Bronchial epithelial cell (primary cell): ENCODE data around the gene SKA3. TPM values are rescaled to one million over a fixed set of nuclear protein-coding genes. Genes with fewer than 3 reads are reported as not detected.

Experiments used
- DNase-seq: peaks from one replicate; pipeline ENCODE4 v3.0.0-alpha.2; 2010; ENCODE audit warnings: low read depth
- FAIRE-seq: peaks from 2 replicates; lab custom pipeline; 2011; peaks lifted over from hg19 to GRCh38; lab: Jason Lieb, UNC
- H3K27me3 ChIP-seq: 2 replicates; pipeline ENCODE4 v1.5.1; 2011; ENCODE audit warnings: low read length; ENCODE audit not compliant: control insufficient read depth, insufficient read depth
- H3K36me3 ChIP-seq: 2 replicates; pipeline ENCODE4 v1.5.1; 2011; ENCODE audit warnings: low read length; ENCODE audit not compliant: control insufficient read depth, insufficient read depth
- H3K4me3 ChIP-seq: 2 replicates; pipeline ENCODE4 v1.5.1; 2011; ENCODE audit warnings: mild to moderate bottlenecking, low read depth, low read length, control low read depth
- CTCF ChIP-seq: IDR thresholded peaks from 2 replicates; pipeline ENCODE4 v1.5.1; 2011; ENCODE audit warnings: mild to moderate bottlenecking, moderate library complexity, low read length, control low read depth, inconsistent platforms; ENCODE audit not compliant: insufficient read depth, severe bottlenecking
- total RNA-seq: library from RNA; depleted of rRNA; stranded (reverse); fragments of >200 nt; gene quantifications from 2 replicates; pipeline ENCODE4 v1.2.1, GENCODE V29; 2014

The SKA3 gene
- total RNA-seq, 1 donor from 2014 or later: 1.8 TPM

DNA sequence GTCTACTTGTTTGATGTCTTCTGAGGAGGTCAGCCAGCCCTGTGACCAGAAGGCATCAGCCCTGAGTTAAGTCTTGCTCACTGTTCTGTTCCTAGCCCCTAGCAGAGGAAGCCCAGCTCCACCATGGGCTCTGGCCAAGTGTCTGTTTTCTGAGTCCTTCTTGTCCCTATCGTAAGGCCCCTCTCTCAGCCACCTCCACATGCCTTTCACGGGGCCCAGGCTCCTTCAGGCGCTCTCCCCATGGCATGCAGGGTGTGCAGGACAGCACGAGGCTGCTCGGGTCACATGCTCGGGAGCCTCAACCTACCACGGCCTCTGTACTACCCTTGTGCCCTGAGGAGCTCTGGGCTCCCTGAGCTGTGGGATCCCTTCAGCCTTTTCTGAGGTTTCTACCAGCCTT, 67.2 kb downstream of the SKA3 start:
- FAIRE-seq: no peak
- DNase-seq: no peak
- Histone ChIP-seq H3K36me3 (no peaks in the 10 kb centered on the region), H3K4me3 (no peak overlapping the region), H3K27me3 (no peaks in the 10 kb centered on the region)
- no peak for TF ChIP-seq CTCF

- FAIRE-seq: no peak
- no peaks in the 10 kb centered on the region for H3K27me3 ChIP-seq
- H3K4me3 ChIP-seq: no peak overlapping the region
- no peaks in the 10 kb centered on the region for H3K36me3 ChIP-seq
- no peak for DNase-seq
- no peak for TF ChIP-seq CTCF
Observed at GRCh38 chr13:21106089-21106488, 70.3 kb downstream of the SKA3 start.

DNA sequence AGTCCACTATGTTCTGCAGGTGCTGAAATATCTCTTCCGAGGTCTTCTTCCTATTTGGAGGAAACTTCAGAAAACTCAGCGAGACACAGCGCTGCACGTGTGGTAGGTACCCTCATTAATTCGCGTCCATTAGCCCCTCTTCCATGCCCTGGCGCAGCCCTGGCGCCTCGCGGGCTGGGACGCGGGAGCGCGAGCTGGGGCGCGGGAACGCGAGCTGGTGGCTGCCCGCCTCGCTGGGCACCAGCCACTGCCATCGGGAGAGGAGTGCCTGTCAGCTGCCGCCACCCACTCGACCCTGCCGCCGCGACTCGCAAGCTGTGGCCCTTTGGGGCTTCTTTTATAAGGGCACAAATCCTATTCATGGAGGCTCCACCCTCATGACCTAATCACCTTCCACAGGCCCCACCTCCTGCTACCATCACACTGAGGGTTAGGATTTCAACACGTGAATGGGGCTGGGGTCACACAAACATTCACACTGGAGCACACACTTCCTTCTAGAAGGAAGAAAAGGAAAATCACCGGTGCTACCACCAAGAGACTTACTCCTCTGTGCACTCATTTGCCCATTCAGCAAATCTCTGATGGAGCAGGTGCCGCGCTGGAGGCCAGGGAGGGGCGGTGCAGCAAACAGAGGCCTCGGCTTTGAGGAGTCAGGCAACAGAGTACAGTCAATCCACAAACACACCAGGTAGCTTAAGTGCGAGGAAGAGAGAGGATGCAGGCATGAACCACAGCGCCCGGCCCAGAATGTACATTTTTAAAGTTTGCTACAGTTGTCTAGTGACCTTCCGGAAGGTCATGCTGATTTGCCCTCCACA, 71.9 kb downstream of the SKA3 start:
- H3K4me3 ChIP-seq: no peak overlapping the region
- TF ChIP-seq CTCF: no peak
- DNase-seq: no peak
- no peak for FAIRE-seq
- no peaks in the 10 kb centered on the region for H3K27me3 ChIP-seq
- no peaks in the 10 kb centered on the region for H3K36me3 ChIP-seq

Other genes with a start within 250 kb of the SKA3 start
- 5.3 and 6.9 TPM in 2 replicates for gene LATS2, start 115.0 kb downstream of the SKA3 start, total RNA-seq
- gene SAP18, start 36.4 kb downstream of the SKA3 start, total RNA-seq: 40.5 and 55.8 TPM in 2 replicates
- 23.2 and 24.8 TPM in 2 replicates for gene MRPL57, start 106 bp upstream of the SKA3 start, total RNA-seq